HG02870 (cell line): ENCODE results near the gene PRSS50.

ENCODE experiments used
- ATAC-seq: cut with Tn5 transposase; IDR thresholded peaks from one replicate; pipeline ENCODE4 v1.9.1; 2021; ENCODE audit warnings: mild to moderate bottlenecking, moderate library complexity; ENCODE audit not compliant: unreplicated experiment

Gene PRSS50

DNA sequence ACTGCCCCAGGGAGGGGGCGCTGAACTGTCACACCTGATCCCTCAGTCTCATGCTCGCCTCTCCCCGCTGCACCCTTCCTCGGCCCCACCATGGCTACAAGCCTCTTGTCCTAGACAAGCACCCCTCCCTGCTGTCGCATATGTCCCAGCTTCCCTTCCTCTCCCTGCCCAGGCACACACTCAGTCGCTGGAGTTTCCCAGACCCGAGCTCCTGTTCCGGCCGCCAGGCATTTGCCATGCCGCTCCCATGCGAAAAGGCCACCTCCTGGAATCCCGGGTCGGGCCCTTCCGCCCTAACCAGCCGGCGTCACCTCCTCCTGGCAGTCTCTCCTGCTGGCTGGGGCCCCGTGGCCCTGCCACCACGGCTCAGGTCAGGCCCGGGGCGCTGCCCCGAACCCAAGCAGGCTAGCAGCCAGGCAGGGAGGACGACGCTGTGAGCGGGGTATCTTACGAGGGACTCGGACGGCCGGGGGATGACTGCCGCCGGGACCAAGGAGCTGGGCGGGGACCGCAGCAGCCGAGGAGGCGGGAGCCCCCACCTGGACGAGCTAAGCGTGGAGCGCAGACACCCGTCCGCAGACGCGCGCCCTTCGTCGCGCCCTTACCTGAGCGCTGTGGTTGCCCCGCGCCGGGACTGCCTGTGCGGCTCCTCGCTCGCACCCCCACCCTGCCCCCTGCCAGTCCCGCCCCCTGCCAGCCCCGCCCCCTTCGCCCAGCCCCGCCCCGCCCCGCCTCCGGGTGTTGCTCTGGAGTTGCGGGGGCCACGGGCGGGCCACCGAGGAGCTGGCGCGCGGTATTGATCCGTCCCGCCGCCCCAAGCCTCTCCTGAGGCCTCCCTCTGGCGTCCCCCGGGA lies 24.4 kb downstream of the PRSS50 start, which contains the start of gene ALS2CL:
TSS of gene ALS2CL (minus strand) at position 642 of the 854 bp plus-strand sequence. CDS start 4,239 bp downstream, outside the sequence.
- no peak for ATAC-seq

DNA sequence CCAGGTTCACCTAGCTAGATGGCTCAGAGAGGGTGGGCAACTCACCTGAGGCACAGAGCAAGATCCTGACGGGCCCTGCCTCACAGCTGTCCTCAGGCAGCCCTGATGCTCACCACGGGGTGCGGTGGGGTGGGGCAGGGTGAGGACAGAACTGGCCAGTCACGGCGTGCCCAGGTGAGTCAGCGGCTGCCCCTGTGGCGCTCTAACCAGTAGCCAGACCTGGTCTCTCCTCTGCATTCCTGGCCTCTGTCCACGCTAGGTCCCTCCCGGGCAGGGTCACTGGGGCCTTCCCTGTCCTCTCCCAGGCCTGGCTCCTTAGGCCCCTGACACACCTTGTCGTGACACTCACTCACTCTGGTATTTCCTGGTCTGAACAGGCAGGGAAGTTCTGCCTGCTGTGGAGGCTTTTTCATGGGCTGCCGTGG lies 25.1 kb downstream of the PRSS50 start:
- no peak for ATAC-seq

DNA sequence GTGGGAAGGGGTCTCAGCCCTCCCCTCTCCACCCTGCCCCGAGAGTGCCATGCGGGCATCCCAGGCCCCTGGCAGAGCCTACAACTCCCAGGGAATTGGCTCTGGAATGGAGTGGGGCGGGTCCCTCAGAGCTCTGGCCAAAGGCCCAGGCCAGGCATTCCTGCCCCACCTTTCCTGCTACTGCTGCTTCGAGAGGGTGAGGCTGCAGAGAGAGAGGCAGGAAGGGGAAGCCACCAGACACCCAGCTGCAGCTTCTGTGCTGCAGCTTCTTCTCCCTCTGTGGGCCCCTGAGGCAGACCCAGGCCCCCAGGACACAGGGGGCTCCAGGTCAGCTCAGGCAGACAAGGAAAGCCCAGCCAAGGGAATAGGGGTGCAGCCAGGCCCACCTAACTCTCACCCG lies 26.9 kb downstream of the PRSS50 start:
- ATAC-seq = no peak

DNA sequence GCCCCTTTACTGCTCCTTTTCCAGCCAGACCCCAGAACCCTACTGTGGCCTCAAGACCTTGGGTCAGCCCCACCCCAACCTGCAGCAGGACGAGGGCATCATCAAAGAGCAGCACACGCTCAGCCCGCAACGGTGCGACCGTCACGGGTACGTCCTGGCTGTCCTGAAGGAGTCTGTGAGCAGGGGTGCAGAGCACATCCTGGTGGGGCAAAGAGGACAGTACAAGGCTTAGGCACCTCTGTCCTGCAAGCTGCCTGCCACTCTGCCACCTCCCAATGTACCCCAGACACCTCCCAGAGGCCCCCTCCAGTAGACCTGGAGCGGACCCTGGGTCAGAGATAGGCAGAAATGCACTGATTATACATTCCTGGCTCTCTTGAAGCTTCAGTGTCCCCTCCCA lies 32.2 kb downstream of the PRSS50 start:
- ATAC-seq = no peak

DNA sequence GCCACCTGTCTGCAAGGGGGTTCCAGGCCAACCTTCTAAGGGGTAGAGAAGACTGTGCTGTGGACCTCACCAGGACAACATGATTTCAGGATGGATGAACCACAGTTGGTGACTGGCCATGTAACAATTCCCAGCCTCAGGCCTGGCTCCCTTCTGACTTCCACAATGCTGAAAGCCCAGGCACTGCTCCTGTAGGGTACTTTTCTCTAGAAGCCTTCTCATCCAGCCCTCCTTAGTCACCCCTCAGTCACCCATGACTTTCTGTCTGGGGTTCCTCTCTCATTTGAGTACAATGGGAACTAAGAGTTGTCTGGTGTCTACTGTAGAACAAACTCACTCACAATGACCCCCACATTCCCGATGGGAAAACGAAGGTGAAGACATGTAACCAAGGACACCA lies 32.8 kb downstream of the PRSS50 start:
- no peak for ATAC-seq

DNA sequence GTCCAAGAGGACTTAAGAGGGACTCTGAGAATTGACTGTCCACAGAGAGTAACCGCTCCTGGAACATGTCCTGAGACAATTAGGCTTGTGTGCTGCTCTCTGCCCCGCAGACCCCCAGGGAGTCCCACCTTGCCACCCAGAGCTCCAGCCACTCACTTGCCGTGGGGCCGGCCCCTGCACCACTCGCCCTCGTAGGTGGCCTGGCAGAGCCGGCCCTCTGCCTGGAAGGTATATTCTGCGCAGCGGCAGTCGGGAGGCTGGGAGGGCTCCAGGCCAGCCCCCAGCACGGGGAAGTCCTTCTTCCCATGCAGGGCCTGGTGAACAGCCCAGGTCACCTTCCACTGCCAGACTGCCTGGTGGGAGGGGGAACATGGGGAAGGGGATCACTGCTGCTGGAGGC lies 34.7 kb downstream of the PRSS50 start:
- ATAC-seq = no peak

DNA sequence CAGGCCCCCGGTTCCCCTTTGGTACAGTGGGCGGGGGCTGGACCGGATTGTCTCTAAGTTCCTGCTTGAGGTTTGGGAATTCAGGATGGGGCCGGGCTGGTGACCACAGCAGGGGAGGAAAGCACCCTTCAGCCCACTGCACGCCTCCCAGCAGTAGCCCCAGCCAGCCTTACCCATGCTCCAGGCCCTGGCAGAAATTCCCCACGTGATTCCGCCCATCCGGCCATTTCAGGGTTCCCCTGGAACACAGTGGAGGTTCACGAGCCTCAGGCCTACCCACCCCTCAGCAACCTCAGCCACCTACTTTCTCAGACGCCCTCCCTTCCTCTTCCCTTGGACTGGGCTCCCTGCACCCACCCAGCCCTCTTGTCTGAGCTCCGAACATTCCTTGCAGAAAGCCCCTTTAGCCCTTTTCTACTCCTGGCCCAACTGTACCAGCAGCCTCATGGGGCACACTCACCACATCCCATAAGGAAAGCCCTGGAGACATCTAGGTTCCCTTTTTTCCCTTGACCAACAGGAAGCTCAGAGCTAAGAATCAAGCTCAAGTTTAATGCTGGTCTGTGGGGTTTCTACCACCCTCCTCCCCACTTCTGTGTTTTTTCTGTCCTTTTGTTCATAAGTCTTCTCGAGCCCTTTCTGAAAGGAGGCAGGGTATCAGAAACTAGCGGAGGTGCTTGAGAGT lies 35.7 kb downstream of the PRSS50 start:
- no peak for ATAC-seq

DNA sequence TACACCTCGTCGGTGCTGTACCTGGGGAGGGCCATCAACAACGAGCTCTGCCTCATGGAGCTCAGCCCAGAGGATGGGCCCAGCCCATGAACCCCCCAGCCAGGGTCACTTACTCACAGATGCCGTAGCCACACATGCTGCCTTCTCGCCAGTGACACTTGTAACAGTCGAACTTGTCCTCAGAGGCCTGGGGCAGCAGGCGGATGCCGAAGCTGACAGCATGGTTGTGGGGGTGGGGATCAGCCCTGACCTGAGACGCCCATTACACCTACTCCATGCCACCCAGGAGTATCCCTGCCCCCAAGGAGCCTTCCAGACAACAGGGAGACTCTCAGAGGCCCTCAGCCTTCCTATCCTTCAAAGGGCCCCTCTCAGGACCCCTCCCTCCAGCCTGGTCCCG lies 36.3 kb downstream of the PRSS50 start:
- ATAC-seq = no peak

DNA sequence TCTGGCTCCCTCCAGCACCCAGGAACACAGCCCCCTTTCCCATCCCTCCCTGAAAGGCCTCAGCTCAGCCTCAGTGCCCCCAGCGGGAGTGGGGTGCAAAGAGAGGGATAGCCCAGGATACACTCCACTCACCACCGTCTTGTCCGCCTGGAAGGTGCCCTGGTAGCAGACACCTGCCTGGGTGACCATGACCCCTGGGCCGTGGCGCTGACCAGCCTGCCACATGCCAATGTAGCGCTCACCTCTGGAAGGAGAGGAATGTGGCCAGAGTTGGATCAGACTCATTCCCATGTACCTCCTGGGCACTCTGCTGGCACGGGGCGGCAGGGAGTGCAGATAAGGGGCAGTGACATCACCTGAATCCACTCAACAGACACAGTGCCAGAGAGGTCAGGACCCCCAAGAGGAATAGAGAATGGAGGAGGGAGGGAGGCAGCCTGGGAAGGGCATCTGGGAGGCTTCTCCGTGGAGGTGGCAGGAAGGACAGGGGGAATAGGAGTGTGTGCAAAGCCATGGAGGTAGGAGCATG lies 37.3 kb downstream of the PRSS50 start:
- no peak for ATAC-seq

DNA sequence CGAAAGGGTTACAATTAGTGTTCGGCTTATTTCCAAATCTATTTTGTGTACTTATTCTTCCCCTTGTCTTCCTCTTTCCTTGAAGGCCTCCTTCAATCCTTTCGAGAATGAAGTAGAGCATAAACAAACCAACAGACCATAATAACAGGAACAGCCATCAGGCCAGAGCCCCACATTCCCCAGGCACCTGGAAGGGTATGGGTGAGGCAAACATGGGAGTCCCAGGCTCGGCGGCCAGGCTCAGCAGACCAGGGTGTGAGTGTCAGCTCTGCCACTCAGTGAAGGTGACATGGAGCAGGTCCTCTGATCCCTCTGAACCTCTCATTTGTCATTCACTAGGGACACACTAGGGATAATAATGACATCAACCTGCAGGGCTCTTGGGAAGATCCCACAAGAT lies 38.0 kb downstream of the PRSS50 start:
- no peak for ATAC-seq

DNA sequence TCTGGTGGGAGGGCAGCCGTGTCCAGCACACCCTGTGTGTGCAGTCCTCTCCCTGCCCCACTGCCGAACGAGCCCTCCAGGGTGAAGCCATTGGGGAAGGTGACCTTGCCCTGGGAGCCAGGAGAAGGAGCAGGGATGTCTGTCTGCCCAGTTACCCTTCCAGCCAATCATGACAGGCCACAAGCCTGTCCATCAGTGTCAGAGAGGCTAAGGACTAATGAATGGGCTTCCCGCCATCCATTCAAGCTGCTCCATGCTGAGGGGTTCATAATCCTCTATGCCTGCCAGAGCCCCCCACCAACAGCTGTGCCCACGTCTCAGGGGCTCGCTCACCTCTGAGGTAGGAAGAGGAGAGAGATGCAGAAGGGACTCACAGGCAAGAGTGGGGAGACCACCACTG lies 39.4 kb downstream of the PRSS50 start:
- no peak for ATAC-seq

DNA sequence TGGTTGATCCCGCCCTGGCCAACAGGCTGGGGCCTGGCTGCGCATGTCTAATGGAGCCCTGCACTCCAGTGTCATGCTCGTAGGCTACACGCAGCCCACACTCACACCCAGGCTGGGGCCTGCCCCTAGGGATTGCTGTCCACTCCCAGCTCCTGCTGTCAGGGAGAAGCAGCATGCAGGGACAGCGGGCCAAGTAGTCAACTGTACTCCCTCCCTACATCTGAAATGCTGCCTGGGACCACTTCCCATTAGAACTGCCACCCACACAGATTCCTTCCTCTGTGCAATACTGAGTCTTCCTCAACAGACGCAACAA lies 40.3 kb downstream of the PRSS50 start:
- no peak for ATAC-seq

DNA sequence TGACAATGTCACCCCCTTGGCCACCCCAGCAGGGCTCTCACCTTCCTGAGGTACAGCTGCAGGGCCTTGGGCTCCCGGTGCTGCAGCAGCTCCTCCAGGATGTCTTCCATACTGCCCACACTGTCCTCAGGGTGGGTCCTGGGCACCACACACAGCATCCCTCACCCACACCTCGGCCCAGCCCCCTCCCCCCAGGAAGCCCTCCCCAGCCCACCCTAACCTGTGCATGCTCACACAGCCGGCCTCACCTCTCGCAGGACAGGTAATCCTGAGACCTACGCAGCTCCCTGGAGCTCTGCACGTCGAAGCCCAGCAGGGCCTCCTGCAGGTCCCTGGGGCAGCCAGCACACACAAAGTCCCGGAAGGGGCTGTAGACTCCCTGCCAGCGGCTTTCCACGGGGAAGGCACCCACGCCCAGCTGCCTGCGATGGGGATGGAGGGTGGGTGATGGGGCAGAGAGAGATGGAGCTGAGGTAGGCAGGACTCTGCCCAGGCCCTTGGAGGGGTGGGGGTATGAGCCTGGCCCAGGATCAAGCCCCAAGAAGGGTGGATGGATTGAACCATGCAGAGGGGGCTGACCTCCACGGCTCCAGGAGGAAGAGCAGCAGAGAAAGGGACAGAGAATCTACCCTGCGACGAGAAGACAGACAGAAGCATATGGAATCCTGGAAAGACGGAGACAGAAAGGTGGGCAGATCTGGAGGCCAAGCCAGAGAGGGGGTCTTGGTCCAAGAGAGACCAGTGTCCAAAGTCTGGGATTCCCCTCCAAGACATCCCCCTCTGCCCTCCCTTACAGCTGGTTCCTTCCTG lies 40.9 kb downstream of the PRSS50 start:
- ATAC-seq = no peak

DNA sequence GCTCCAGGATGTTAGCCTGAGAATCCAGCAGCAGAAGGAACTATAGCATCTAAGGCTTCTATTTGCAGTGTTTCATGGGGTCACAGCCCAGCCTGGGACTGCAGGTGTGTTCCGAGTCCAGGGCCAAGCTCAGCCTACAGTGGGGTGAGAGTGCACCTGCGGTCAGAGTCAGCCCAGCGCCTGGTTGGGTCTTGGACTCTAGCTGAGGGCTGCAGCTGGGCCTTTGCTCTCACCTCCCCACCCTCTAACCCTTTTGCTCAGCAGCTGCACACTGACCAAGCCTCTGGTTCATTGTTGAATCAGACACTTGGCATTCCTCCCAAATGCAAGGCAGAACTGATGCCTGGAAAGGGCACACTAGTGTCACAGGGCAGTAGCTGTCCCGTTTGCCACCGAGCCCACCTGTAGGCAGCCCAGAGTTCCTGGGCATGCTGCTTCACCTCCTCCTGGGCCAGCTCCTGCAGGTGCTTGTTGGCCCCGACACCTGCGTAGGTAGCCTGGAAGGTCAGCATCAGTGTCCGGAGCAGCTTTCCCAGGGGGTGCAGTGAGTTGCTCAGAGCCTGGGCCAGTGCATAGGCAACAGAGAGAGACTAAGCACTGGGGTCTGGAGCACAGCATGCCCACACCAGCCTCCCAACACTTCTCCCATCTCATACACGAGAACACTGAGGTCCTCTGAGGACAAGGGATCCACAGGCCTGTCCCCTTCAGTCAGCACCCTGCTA lies 41.7 kb downstream of the PRSS50 start:
- ATAC-seq = no peak

DNA sequence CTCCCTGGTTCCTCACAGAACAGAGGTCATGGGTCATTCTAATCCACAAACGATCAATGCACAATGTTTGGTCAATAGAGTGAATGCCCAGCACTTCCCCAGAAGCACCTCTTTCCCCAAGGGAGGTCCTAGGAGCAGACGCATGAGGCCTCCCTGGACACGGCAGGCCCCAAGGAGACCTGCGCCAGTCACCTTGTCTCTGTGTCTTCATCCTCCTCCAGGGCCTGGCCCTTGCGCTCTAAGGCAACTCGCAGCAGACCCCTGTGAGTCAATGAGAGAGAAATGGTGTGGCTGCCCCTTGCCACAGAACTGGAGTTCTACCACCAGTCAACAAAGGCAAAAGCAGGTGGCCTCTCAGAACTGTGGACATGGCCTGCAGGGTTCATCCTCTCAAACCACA lies 42.2 kb downstream of the PRSS50 start:
- ATAC-seq = no peak

DNA sequence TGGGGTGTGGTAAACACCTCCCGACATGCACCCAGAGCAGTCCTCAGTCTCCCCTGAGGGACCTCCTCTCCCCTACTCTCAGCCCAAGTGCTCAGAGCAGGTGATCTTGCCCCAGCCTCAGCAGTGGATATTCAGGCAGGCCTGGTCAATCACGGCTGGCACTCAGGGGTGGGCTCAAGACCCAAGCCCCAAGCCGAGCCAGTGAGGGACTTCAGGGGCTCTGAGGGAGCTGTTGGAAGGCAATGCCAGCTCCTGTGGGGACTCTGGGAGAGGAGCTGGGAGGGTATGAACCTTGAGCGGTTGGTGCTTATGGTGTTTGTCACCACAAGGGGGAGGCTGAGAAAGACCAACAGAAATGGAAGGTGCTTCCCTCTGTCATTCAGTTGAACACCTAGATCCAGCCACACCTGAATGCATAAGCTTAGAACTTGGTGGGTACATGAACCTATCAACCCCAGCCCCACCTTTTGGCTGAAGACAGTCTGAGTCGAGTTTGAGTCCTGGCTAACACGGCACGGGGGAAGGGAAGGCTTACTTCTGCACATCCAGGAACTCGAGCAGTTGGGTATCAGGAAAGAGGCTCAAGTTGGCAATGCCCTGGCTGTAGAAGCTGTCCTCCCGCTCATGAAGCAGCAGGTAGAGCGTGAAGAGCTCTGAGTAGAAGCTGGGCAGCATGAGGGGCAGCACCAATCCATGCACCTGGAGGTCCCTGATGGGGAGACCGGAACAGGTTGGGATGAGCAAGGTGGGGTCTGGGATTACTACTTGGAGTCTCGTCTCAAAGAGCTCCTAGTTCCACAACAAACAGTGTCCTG lies 43.4 kb downstream of the PRSS50 start:
- no peak for ATAC-seq

DNA sequence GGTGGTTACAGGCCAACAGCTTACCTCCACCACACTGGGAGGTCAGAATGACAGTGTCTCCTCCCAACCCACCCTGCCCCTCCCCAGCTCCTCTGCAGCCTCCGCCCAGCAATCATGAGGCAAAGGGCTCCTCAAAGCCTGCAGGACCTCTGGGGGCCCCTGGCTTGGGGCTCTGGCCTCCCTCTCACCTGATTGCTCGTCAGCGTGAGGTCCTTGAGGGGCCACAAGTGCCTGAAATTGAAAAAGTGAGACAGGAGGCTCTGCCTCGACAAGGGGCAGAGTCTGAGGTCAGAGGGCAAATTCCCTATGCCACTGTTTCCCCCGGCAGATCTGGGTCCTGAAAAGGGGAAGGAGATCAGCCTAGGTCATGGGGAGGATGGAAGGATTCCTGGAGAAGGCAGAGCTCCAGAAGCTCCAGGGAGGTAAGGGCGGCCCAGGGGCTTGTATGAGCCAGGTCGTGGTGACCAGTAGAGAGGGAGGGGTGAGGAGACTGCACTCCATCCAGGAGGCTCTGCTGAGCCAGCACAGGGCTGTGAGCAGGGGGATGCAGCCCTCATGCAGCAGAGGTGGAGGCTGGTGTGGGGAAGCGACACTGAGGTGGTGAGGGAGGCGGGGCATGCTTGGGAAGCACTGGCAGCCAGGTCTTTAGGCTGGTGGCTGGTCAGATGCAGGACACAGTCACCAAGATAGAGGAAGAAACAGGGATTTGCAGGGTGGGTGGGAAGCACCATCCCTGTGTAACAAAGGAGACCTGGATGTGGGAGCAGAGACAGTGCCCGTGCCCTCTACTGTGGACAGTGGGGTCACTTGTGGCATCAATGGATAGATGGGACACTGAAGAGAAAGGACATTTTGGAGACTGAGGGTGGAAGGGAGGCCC lies 44.3 kb downstream of the PRSS50 start:
- ATAC-seq = no peak

DNA sequence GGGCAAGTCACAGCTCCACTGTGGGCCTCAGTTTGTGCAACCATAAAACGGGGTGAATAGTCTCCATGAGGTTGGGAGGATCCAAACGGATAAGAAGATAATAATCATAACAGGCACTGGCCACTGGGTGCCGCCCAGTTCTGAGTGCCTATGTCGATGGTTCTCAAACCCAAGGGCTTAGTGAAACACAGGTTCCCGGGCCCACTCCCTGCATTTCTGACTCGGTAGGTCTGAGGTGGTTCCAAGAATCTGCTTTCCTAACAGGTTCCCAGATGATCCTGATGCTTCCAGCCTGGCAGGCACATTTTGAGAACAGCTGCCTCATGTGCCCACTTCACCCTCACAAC lies 45.3 kb downstream of the PRSS50 start:
- no peak for ATAC-seq
